Gastroesophageal sphincter (tissue), 4 donors: ENCODE results near the gene TET1. TPM values are rescaled to one million over a fixed set of nuclear protein-coding genes. Genes with fewer than 3 reads are reported as not detected.
A peak's percentile ranks its signal among the peaks of the same experiment; 100 is the strongest.

ENCODE experiments used
- ATAC-seq: fragments of 150-250 bp; one replicate; pipeline ENCODE4 v1.9.1; 2016; ENCODE audit warnings: mild to moderate bottlenecking, moderate library complexity
- H3K27ac ChIP-seq, 4 donors: fragments of 200-600 bp; sonication (generic) in 3 of 4; 1 replicate in 3 of 4; 2 replicates in 1 of 4; pipeline ENCODE4 v1.5.1; 2016 to 2019
- H3K27me3 ChIP-seq: fragments of 200-600 bp; sonication (generic); one replicate; pipeline ENCODE4 v1.5.1; 2019
- H3K36me3 ChIP-seq, 2 donors: fragments of 200-600 bp; sonication (generic); one replicate each; pipeline ENCODE4 v1.5.1; 2019; ENCODE audit warnings: control low read depth in 1 of 2
- H3K4me1 ChIP-seq, 3 donors: fragments of 200-600 bp; sonication (generic); 1 replicate in 2 of 3; 2 replicates in 1 of 3; pipeline ENCODE4 v1.5.1; 2016 to 2019; ENCODE audit warnings: control low read depth in 2 of 3
- H3K4me3 ChIP-seq, 2 donors: fragments of 200-600 bp; sonication (generic); one replicate each; pipeline ENCODE4 v1.5.1; 2019; ENCODE audit warnings: mild to moderate bottlenecking in 1 of 2, moderate library complexity in 1 of 2
- H3K9me3 ChIP-seq, 3 donors: fragments of 200-600 bp; sonication (generic); one replicate each; pipeline ENCODE4 v1.5.1; 2017 to 2019; ENCODE audit warnings: control low read depth in 2 of 3
- CTCF ChIP-seq, 4 experiments: fragments of 200-600 bp in 2 of 4; fragments of 450-650 bp in 2 of 4; sonication (generic) in 1 of 4; IDR thresholded peaks; one replicate each; pipeline ENCODE4 v1.5.1; 2017 to 2019; ENCODE audit warnings: antibody characterized with exemption in 4 of 4, mild to moderate bottlenecking in 2 of 4, moderate library complexity in 2 of 4
- EP300 ChIP-seq: sonication (generic); formaldehyde crosslinking; IDR thresholded peaks from one replicate; pipeline ENCODE4 v1.6.1; 2017; ENCODE audit warnings: antibody characterized with exemption, mild to moderate bottlenecking
- POLR2A ChIP-seq, 2 donors: fragments of 450-650 bp; IDR thresholded peaks; one replicate each; pipeline ENCODE4 v1.6.1; 2017; ENCODE audit warnings: antibody characterized with exemption in 2 of 2, mild to moderate bottlenecking in 2 of 2, moderate library complexity in 1 of 2
- POLR2AphosphoS5 ChIP-seq: sonication (generic); formaldehyde crosslinking; IDR thresholded peaks from one replicate; pipeline ENCODE4 v1.6.1; 2017; ENCODE audit warnings: antibody characterized with exemption
- WGBS, 2 donors: methylation state at CpG; one replicate each; pipeline ENCODE4 v1.1.5; 2018; ENCODE audit warnings: low coverage in 1 of 2; 5-methylcytosine and 5-hydroxymethylcytosine counted together
- total RNA-seq, 4 donors: library from RNA; depleted of rRNA; stranded (reverse); fragments of >200 nt; gene quantifications; one replicate each; pipeline ENCODE4 v1.1.0, GENCODE V29; 2016

Gene TET1
- total RNA-seq, 4 donors from 2014 or later, result 7.2 to 14.5 (median 9.8) TPM

GRCh38 chr10:68559841-68560185 lies 324 bp upstream of the TET1 start:
- peak; percentile 48 for ATAC-seq
- peaks cover 0 to 39% (median 0%) of the 10 kb centered on the region in 3 donors for H3K4me1 ChIP-seq
- no peaks in the 10 kb centered on the region for H3K27me3 ChIP-seq
- no peaks in the 10 kb centered on the region for H3K9me3 ChIP-seq
- WGBS, 2 donors, result 8 to 11% methylated on average over 4 to 6 of the region's 6 CpGs
- H3K27ac ChIP-seq, result peak overlapping the region in 3 of 4 donors; percentile 61 to 77 (median 74)
- peak overlapping the region; percentile 50 to 89 for H3K4me3 ChIP-seq
- no peaks in the 10 kb centered on the region for H3K36me3 ChIP-seq
- no peak for TF ChIP-seq POLR2A (IDR thresholded peaks at IDR 0.05)
- no peak for TF ChIP-seq CTCF (IDR thresholded peaks at IDR 0.05)
- no peak for TF ChIP-seq EP300
- TF ChIP-seq POLR2AphosphoS5, result no peak

GRCh38 chr10:68560943-68561864 lies 1.1 kb downstream of the TET1 start:
- H3K27ac ChIP-seq, result peak overlapping the region in 3 of 4 donors; percentile 61 to 77 (median 74)
- peak overlapping the region; percentile 50 to 89 for H3K4me3 ChIP-seq
- WGBS, 2 donors, result 0 to 1% methylated on average over 16 to 17 of the region's 55 CpGs
- H3K4me1 ChIP-seq, result peaks cover 0 to 45% (median 0%) of the 10 kb centered on the region in 3 donors
- no peaks in the 10 kb centered on the region for H3K9me3 ChIP-seq
- TF ChIP-seq POLR2AphosphoS5 (no peak), CTCF (IDR thresholded peaks at IDR 0.05) (no peak), POLR2A (IDR thresholded peaks at IDR 0.05) (no peak), EP300 (no peak)
- no peaks in the 10 kb centered on the region for H3K36me3 ChIP-seq
- no peaks in the 10 kb centered on the region for H3K27me3 ChIP-seq
- ATAC-seq, result peak; percentile 28

GRCh38 chr10:68561865-68562649 lies 1.9 kb downstream of the TET1 start:
- H3K27me3 ChIP-seq, result no peaks in the 10 kb centered on the region
- H3K36me3 ChIP-seq, result no peaks in the 10 kb centered on the region
- 17 to 32% methylated on average over 19 to 21 of the region's 28 CpGs for WGBS, 2 donors
- H3K4me1 ChIP-seq, result peaks cover 0 to 46% (median 0%) of the 10 kb centered on the region in 3 donors
- TF ChIP-seq CTCF (IDR thresholded peaks at IDR 0.05) (no peak), POLR2A (IDR thresholded peaks at IDR 0.05) (no peak), POLR2AphosphoS5 (no peak), EP300 (no peak)
- peak overlapping the region; percentile 50 to 89 for H3K4me3 ChIP-seq
- ATAC-seq, result peak; percentile 37
- no peaks in the 10 kb centered on the region for H3K9me3 ChIP-seq
- H3K27ac ChIP-seq, result peak overlapping the region; percentile 5 to 77 (median 42)

- TF ChIP-seq POLR2AphosphoS5 (no peak), CTCF (IDR thresholded peaks at IDR 0.05) (no peak)
- no peaks in the 10 kb centered on the region for H3K9me3 ChIP-seq
- no peaks in the 10 kb centered on the region for H3K36me3 ChIP-seq
- ATAC-seq, result no peak
- no peaks in the 10 kb centered on the region for H3K27me3 ChIP-seq
- H3K27ac ChIP-seq, result peak overlapping the region; percentile 30 to 77 (median 63)
- peaks cover 0 to 47% (median 0%) of the 10 kb centered on the region in 3 donors for H3K4me1 ChIP-seq
- H3K4me3 ChIP-seq, result peak overlapping the region; percentile 50 to 89
- WGBS, 2 donors, result 10 to 28% methylated on average over 12 of the region's 12 CpGs
These were observed 2.8 kb downstream of the TET1 start for GRCh38 chr10:68562661-68563570.
